Activated naive CD4-positive, alpha-beta T cell (primary cell): ENCODE measurements around the gene AGAP1.
"Not testable (repeated sequence)": the region's sequence is repeated elsewhere in the genome, so short reads cannot be mapped to it uniquely, and the experiment has no call there.

Source experiments
- DNase-seq, 4 experiments: peaks; one replicate each; lab custom pipeline; 2025; lab: John Stamatoyannopoulos, UW

The AGAP1 gene

DNA sequence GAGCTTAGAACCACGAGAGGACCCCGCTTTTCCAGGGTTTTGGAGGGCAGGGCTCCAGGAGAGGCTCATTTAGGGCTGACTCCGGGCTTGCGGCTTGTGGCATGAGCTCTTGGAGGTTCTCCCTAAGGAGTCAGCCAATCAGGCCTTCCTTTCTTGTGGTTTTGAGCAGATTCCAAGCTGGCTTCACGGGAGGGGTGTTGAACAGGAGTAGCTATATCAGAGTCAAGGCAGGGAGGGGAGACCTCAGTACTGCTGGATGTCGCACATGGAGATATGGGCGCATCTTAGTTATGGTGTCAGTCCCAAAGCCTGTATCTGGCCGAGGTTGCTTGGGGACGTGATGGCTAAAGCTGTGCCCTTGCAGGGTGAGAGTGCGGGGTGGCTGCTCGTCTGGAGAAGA is 98.6 kb downstream of the AGAP1 start:
- no peak for DNase-seq

DNA sequence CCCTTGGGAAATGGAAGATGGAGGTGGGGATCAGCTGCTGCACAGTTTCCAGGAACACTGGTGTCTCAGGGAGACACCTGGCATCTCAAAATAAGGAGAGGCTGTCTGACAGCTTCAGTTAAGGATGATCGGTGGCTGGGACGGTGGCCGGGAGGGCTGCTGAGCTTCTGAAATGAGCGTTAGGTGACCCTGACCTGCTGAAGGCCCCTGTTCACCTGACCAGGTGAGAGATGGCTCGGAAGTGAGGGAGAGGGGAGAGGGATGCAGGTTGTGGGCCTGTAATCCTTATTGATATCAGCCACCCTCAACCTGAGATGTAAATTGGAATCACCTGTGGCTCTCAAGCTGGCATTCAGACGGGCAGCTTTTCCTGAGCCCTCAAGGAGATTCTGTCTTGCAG is 99.0 kb downstream of the AGAP1 start:
- DNase-seq = no peak

DNA sequence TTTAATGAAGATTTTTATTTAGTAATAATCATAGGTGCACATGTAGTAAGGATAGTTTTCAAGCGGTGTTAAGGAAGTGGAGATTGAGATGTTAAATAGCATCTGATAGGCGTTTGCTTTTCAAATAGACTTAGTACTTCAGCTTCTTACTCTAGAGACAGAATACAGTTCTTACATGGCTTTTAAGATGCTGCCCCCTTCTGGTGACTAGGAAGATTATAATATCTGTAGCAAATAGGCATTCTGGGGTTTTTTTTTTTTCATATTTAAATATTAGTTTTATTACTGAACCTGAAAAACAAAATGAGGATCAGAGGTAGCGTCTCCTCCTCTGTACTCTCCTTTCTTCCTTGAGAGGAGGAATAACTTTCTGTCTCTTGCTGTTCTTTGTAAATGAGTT is 100.2 kb downstream of the AGAP1 start:
- no peak for DNase-seq

DNA sequence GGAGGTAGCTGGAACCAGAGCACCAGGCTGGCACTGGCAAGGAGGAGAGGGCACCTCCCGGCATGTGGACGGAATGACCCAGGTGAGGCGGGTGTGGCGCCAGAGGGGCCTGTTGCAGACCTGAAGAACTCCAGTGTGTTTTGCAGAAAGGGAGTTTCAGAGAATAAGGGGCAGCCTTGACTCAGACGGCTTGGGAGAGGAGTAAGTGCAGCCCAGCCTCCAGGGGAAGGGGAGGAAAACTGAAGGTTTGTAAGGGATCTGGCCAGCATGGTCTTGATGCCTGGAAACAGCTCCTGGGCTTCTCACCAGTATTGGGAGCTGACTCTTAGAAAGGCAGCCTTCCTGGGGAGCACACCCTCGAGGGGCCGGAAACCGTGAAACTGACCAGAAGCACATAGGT is 101.1 kb downstream of the AGAP1 start:
- DNase-seq = no peak

GRCh38 chr2:235595422-235596010 is 101.7 kb downstream of the AGAP1 start:
- no peak for DNase-seq

DNA sequence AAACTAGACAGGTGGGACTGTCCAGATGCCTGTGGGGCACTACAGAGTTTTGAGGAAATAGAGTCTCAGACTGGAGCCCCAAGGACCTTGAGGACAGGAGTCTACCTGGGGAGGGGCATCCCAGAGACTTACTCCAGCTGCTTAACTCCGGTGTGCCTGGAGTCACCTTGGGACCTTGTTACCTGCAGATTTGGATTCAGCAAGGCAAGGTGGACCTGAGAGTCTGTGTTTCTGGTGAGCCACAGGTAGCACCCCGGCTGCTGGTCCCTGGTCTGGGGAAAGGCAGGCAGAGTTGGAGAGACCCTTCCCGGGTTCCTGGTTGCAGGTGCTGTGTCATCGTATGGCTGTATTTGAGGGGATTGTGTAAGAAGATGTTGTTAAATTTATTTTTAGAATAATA is 102.4 kb downstream of the AGAP1 start:
- DNase-seq = no peak

DNA sequence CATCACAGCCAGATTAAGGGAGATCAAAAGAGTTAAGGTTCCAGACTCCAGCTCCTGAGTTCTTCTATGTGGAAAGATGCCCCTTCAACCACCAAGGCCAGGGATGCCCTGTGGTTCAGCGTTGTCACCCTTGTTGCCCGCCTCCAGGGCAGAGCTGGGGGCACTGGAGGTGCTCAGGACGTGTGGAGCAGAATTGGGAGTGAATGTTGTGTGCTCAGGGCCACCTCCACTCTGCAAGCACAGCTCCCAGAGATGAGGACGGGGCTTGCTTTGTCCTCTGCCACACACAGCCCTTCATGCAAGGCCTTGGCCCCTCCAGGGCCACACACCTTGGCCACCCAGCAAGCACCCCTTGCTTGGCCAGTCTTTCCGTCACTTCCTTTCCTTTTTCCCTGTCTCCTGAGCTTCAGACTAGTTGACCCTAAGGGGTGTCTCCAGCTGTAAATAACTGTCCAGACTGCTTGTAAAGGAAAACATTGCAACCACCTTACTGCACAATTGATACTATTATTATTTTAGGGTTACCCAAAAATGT is 103.3 kb downstream of the AGAP1 start:
- no peak for DNase-seq

DNA sequence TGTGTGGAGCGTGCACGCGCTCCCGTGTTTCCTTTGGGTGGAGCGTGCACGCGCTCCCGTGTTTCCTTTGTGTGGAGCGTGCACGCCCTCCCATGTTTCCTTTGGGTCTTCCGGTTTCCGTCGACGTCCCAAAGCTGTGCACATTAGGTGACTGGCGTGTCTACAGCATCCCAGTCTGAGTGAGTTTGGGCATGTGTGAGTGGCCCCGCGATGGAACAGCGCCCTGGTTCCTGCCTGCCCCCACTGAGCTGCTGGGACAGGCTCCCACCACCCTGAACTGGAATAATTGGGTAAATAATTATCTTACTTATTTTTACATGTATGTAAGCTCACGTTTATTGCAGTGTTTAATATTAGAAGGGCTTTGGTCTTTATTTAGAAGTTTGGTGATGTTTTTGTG is 104.2 kb downstream of the AGAP1 start:
- DNase-seq = no peak

DNA sequence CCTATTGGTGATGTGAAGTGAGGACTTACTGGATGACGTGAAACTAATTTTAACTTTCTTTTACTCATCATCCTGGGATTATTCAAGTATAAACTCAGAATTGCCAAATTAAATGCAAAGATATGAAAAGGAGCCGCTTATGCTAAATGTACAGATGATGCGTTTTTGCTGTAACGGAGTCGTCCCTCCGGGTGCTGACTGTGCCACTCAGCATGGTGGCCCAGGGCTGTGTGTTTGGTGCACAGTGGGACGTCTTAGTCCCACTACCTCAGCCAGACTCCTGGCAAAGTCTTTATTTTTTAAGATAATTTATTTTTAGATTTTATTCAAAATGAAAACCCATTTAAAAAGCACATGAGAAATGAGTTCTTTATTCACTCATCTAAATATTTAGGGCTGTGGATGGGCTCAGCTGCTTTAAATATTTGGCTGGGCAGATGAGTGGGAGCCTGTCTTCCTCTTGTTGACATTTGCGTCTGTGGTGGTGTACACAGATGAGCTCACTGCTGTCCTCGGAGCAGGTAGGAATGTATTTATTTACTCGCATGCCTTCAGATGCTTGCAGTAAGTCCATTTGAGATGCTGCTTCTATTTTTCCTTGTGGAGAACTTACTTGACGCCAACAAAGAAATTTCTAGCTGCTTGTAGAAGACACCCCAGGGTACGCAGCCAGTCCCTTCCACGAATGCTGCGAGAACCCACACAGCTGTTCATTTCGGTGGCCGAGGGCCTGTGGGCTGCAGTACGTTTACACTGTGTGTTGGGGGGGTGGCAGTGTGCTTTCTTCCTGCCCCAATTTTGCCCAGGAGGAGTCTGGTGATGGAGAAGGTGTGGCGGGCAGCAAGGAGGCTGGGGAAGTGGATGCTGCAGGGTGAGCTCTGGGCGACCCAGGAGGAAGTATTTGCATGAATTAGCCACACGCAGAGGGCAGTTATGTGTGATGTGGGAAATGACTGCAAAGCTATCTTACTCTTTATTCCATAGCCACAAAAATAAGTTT is 105.0 kb downstream of the AGAP1 start:
- no peak for DNase-seq

DNA sequence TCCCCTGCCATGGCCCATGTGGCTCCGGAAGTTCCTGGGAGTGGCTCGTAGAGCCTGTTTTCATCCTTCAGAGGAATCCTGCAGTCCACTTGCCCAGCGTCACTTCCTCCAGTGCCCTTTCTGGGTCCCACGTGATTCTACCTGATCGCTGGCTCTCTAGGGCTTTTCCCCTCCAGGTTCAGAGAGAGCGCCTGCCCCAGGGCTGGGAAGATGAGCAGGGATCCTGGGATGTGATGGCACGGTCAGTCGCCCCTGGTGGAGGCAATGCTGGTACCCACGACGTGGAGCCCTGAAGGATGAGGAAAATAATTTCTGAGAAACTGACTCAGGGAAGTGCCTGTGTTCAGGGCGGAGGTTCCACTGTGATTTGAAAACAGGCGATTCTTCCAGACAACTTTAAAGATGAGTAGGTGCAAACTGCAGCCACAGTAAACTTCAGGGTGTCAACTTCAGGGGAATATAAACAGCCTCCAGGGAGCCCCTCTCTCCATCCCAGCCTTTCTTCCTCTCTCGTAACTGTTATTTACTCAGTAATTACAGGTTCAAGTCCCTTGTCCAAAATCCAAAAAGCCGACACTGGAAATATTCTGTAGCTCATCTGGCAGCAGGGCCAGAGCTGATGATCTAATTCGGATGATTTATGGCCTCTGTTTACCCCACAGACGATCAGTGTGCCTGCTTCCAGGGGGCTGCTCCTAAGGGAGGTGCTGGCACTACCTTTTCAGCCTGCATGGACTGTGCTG is 105.9 kb downstream of the AGAP1 start:
- DNase-seq = no peak

DNA sequence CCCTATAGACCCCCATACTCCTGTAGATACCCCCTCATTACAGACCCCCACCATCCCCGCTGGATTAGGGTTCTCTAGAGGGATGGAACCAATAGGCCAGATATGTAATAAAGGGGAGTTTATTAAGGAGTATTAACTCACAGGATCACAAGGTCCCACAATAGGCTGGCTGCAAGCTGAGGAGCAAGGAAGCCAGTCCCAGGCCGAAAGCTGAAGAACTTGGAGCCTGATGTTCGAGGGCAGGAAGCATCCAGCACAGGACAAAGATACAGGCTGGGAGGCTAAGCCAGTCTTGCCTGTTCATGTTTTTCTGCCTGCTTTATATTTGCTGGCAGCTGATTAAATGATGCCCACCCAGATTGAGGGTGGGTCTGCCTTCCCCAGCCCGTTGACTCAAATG is 106.6 kb downstream of the AGAP1 start:
- no peak for DNase-seq

- no peak for DNase-seq
Measured at GRCh38 chr2:235600926-235601325, 107.1 kb downstream of the AGAP1 start.

DNA sequence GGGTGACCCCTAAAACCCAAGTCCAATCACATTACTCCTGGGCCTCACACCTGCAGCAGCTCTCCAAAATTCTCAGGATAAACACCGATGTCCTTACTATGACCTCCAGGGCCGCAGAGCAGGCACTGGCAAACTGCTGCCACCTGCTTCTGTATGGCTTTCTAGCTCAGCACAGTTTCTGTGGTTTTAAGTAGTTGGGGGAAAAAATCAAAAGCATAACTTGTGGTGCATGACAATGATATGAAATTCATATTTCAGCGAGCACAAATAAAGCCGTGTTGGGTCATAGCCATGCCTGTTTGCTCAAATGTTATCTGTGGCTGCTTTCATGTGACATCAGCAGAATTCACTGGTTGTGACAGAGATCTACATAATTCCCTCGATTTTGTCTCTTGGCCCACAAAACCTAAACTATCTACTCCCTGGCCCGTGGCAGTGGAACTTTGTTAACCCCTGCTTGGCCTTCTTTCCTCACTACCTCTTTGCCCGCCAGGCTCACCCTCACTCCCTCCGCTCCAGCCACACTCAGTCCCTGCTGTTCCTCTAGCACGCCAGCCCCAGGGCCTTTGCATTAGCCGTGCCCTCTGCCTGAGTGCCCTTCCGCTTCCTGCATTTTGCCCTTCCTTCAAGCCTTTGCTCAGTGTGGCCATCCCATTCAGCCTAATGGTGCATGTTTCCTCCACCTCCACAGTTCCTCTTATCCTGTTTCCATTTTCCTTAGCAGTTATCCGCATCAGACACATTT is 108.3 kb downstream of the AGAP1 start:
- DNase-seq = no peak

DNA sequence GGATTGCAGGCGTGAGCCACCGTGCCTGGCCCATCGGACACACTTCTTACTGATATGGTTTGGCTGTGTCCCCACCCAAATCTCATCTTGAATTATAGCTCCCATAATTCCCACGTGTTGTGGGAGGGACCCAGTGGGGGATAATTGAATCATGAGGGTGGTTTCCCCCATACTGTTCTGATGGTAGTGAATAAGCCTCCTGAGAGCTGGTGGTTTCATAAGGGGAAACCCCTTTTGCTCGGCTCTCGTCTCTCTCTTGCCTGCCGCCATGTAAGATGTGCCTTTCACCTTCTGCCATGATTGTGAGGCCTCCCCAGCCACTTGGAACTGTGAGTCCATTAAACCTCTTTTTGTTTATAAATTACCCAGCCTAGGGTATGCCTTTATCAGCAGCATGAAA is 109.1 kb downstream of the AGAP1 start:
- DNase-seq = not testable (repeated sequence)

DNA sequence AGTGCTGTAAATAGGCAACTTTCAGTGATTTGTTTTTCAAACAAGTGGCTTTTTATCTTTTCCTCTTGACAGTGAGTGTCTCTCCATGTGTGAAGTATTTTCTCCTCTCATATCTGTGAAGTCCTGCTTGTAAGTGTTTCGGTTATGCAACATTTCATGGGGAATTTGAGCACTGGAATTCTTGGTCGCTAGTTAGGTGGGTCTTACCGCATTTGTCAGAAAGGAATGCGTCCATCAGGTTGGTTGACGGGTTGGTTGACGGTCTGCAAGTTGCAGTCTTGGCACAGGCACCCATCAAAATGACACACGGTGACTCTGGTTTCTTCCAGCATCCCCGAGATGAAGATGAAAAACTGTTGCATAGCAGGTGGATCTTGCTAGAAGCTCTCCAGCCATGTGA is 109.8 kb downstream of the AGAP1 start:
- DNase-seq = no peak

GRCh38 chr2:235605312-235606003 is 111.6 kb downstream of the AGAP1 start:
- no peak for DNase-seq

DNA sequence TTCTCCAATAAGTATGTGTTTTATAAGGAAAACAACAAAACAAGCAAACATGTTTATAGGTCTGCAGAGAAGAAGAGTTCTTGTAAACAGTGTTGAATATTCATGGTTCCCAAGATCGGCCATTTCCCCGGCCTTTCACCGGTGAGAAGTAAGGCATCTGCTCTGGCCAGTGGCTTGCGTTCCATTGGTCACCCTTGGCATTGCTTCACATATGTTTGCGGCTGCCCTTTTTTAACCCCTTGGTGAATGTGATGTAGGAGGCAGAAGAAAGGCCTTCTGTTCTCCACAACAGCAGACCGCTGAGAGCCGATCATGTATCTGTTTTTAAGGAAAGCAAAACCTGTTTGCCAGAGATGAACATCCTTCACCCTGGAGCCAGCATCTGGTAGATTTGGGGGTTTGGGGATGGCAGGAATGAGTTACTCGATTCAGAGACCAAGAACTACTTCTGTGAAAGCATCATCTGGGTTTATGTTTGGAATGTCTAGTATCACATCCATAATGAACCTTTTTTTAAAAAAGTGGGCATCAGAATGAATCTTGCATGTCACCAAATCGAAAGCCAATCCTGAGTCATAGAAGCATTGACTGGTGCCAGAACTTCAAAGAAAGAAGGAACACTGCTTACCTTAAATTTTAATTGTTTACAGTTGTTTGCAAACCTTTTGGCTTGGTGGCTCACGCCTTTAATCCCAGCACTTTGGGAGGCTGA is 112.3 kb downstream of the AGAP1 start:
- no peak for DNase-seq

GRCh38 chr2:235607546-235608199 is 113.8 kb downstream of the AGAP1 start:
- DNase-seq = no peak

DNA sequence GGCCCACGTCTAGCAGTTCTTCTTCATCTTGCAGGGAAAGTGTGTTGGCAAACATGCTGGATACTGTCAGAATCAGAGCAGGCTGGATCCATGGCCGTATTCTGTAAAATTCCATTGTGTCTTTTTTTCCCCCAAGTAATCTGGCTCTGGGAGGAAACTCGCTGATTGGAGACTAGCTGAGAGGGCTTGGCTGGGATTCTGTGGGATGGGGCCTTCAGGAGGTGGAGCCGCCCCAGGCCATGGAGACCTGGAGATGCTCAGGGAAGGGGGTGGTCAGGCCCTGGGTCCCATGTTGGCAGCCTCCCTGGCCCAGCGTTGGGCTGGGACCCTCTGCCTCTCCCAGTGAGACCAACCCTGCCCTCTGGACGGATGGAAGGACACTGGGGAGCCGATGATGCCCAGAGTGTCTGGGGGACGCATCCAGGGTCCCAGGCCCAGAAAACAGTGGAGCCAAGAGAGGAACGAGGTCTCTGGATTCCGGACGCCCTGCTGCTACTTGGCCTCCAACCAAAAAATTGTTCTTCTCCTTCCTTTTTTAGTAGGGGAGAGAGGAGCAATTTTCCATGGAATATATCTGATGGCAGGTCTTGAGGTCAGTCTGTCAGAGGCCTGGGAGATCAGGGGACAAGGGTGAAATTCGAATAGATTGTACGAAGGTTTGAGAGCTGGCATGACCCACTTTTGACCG is 114.5 kb downstream of the AGAP1 start:
- no peak for DNase-seq
